NK-92 treated with Interleukin-12 subunit alpha and Interleukin-12 subunit beta, amount 100 ng/mL, for 24 hours (cell line): ENCODE data around the gene RAB39A.
A peak's percentile ranks its signal among the peaks of the same experiment; 100 is the strongest.

Source experiments
- DNase-seq: peaks from one replicate; lab custom pipeline; 2025; lab: John Stamatoyannopoulos, UW

Gene RAB39A

GRCh38 chr11:107962181-107962580 is 33.9 kb downstream of the RAB39A start:
- DNase-seq, result no peak

- DNase-seq, result no peak
Observed at GRCh38 chr11:107963091-107963490, 34.8 kb downstream of the RAB39A start.

GRCh38 chr11:107969219-107969618 is 41.0 kb downstream of the RAB39A start:
- DNase-seq, result no peak

GRCh38 chr11:107970049-107970448 is 41.8 kb downstream of the RAB39A start:
- DNase-seq, result no peak

GRCh38 chr11:107973641-107974040 is 45.4 kb downstream of the RAB39A start:
- no peak for DNase-seq

- no peak for DNase-seq
Observed at GRCh38 chr11:107988397-107989158, 60.3 kb downstream of the RAB39A start.

GRCh38 chr11:107991868-107992414 is 63.7 kb downstream of the RAB39A start:
- DNase-seq, result no peak

GRCh38 chr11:107996006-107996776 is 67.9 kb downstream of the RAB39A start:
- DNase-seq, result no peak

- no peak for DNase-seq
Observed at GRCh38 chr11:107998761-107999160, 70.5 kb downstream of the RAB39A start.

GRCh38 chr11:107999759-108000455 is 71.7 kb downstream of the RAB39A start:
- no peak for DNase-seq

GRCh38 chr11:108002476-108002875 is 74.2 kb downstream of the RAB39A start:
- DNase-seq, result no peak

- DNase-seq, result no peak
Observed at GRCh38 chr11:108003623-108004022, 75.4 kb downstream of the RAB39A start.

GRCh38 chr11:108007819-108008218 is 79.6 kb downstream of the RAB39A start:
- no peak for DNase-seq

GRCh38 chr11:108008656-108009496 is 80.6 kb downstream of the RAB39A start, which contains the start of gene CUL5:
Gene CUL5 (plus strand): TSS chr11:108008898. CDS start chr11:108009349, 451 bp downstream.
- DNase-seq, result peak; percentile 77

- no peak for DNase-seq
Observed at GRCh38 chr11:108009497-108010370, 81.5 kb downstream of the RAB39A start.

- no peak for DNase-seq
Observed at GRCh38 chr11:108012139-108012725, 84.0 kb downstream of the RAB39A start.
